Activated naive CD8-positive, alpha-beta T cell treated with anti-CD3 and anti-CD28 coated beads, Interleukin-2, amount 50 U/mL, for 16 hours (primary cell): ENCODE results near the gene MINDY2.

Source experiments
- DNase-seq: peaks from one replicate; pipeline ENCODE4 v3.0.0-alpha.2; 2020; ENCODE audit warnings: low read depth, low spot score

MINDY2 gene

GRCh38 chr15:58770857-58771620, at the start of gene MINDY2:
Gene MINDY2 (plus strand): TSS chr15:58771302. CDS start chr15:58771396, 94 bp downstream.
- DNase-seq = peak; percentile 79

GRCh38 chr15:58724466-58724865, 46.6 kb upstream of the MINDY2 start:
- DNase-seq = no peak

- no peak for DNase-seq
Observed at GRCh38 chr15:58726867-58727266, 44.2 kb upstream of the MINDY2 start.

GRCh38 chr15:58731756-58732535, 39.2 kb upstream of the MINDY2 start:
- DNase-seq = no peak

GRCh38 chr15:58732625-58733363, 38.3 kb upstream of the MINDY2 start:
- no peak for DNase-seq

GRCh38 chr15:58734859-58735258, 36.2 kb upstream of the MINDY2 start:
- DNase-seq = no peak

- DNase-seq = no peak
Observed at GRCh38 chr15:58736018-58736643, 35.0 kb upstream of the MINDY2 start.

- DNase-seq = no peak
Observed at GRCh38 chr15:58737298-58737697, 33.8 kb upstream of the MINDY2 start.

- DNase-seq = no peak
Observed at GRCh38 chr15:58738046-58738707, 32.9 kb upstream of the MINDY2 start.

GRCh38 chr15:58740436-58740835, 30.7 kb upstream of the MINDY2 start:
- no peak for DNase-seq

- DNase-seq = no peak
Observed at GRCh38 chr15:58741032-58741431, 30.1 kb upstream of the MINDY2 start.

- no peak for DNase-seq
Observed at GRCh38 chr15:58742022-58742813, 28.9 kb upstream of the MINDY2 start.

- DNase-seq = no peak
Observed at GRCh38 chr15:58742819-58743502, 28.1 kb upstream of the MINDY2 start.

GRCh38 chr15:58746174-58746573, 24.9 kb upstream of the MINDY2 start:
- DNase-seq = no peak

- no peak for DNase-seq
Observed at GRCh38 chr15:58748040-58748851, 22.9 kb upstream of the MINDY2 start.

GRCh38 chr15:58748852-58749531, 22.1 kb upstream of the MINDY2 start:
- no peak for DNase-seq

GRCh38 chr15:58749532-58750337, 21.4 kb upstream of the MINDY2 start, which contains the start of gene ADAM10:
Gene ADAM10 (minus strand): TSS chr15:58749707. CDS start chr15:58749534, 173 bp downstream.
- DNase-seq = peak; percentile 96
